Activated CD4-positive, alpha-beta T cell treated with anti-CD3 and anti-CD28 coated beads, Interleukin-10, Interleukin-2, amounts not matched to agents 100 ng/mL and 50 ng/mL, durations not matched to agents 16 hours and 8 hours (primary cell): ENCODE data around the gene DPP8.
"Not testable (repeated sequence)": the region's sequence is repeated elsewhere in the genome, so short reads cannot be mapped to it uniquely, and the experiment has no call there.

ENCODE experiments used
- DNase-seq: peaks from one replicate; pipeline ENCODE4 v3.0.0-alpha.2; 2020

DPP8 gene

GRCh38 chr15:65400760-65401610 is 116.5 kb downstream of the DPP8 start:
- DNase-seq, result peak; percentile 57

DNA sequence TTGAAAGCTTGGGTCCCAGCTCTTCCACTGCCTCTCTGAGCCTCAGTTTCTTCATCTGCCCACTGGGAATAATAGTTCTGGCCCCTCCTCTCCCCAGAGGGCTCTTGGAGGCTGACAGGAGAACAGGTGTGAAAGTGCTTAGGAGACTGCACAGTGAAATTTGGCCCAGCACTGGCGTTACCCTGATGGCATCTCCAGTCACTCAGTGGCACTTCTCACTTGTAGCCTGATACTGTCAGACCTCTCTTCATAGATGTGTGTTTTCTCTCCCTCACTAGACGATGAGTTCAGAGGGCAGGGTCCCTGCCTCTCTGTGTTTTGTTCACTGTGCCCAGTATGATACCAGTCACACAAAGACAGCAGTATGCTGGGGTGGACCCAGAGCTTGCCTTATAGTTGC is 117.5 kb downstream of the DPP8 start:
- no peak for DNase-seq

DNA sequence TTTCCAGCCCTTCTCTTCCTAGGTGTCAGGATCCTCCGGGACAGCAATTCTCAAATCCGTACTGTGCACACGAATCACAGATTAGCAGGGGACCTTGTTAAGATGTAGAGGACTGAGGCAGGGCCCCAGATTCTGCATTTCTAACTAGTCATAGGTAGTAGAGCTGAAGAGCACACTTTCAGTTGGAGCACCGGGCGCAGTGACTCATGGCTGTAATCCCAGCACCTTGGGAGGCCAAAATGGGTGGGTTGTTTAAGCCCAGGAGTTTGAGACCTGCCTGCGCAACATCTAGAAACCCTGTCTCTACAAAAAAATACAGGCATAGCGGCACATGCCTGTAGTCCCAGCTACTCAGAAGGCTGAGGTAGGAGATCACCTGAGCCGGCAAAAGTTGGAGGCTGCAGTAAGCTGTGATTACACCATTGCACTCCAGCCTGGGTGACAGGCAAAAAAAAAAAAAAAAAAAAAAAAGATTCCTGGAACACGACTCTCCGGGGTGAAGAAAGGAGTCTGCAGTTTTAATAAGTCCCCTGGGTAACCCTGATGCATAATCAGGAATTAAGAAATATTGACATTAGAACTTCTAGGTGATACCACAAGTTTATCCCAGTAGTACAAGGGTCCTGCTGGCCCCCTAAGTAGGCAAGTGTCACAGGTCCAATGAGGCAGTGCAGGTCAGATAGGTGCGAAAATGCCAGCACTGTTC is 118.3 kb downstream of the DPP8 start:
- no peak for DNase-seq

GRCh38 chr15:65398486-65398885 is 119.0 kb downstream of the DPP8 start:
- not testable (repeated sequence) for DNase-seq

GRCh38 chr15:65396965-65397317 is 120.5 kb downstream of the DPP8 start:
- no peak for DNase-seq

GRCh38 chr15:65396283-65396964 is 121.1 kb downstream of the DPP8 start:
- no peak for DNase-seq

- no peak for DNase-seq
These were observed 121.8 kb downstream of the DPP8 start for GRCh38 chr15:65395567-65396202.

DNA sequence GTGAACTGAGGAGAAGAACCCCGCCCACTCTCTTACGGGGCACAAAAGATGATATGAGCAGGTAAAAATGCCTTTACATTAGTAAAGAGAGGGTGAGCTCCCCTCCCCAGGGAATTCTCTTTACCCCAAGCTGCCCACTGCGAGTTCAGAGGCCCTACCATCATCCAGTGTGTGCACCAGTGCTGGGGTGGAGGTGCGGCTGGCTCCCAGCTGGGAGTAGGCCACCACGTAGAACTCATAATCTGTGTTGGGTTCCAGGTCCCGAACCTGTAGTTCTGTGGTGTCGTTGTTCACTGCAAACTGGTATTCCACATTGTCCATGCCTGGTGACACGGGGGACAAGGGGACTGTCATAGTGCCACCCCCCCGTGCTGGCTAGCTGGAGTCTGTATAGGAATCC is 122.6 kb downstream of the DPP8 start:
- no peak for DNase-seq

DNA sequence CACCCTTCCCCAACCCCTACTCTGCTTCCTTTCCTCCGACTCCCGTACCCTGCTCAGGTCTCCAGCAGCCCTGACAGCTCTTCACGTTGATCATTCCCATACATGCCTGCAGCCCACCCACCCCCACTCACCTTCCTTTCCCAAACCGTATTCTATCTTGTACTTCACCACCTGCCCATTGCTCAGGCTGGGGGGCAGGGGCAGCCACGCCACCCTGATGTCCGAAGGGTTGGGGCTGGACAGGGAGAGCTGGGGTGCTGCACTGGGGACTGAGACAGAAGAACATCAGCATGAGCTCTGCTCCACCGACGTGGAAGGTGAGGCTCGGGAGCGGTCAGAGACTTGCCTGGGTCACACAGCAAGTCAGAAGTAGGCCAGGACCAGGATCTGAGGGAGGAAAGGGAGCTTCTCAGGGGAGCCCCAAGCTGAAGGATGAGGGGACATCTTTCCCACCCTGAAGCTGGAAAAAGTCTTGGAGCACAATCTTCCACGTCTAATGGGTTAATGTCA is 123.2 kb downstream of the DPP8 start:
- no peak for DNase-seq

DNA sequence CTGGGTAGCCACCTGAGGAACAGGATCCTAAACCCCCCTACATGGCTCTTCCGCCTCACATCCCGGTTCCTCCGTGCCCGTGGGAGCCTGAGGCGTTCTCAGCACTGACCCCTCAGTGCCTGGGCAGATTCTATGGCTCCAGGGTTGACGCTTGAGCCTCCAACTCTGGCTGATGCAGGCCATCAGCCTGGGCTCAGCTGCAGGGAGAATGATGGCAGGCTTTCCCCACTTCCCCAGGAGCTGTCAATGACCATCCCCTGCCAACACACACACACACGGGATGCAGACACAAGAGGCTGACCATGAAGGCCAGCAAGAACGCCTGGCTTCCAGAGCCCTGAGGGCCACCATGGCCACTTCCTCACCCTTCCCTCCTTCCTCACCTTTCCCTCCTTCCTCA is 123.9 kb downstream of the DPP8 start:
- DNase-seq, result no peak

GRCh38 chr15:65393091-65393490 is 124.4 kb downstream of the DPP8 start:
- DNase-seq, result no peak
